Femur (tissue), 1 donor: ENCODE results near the gene ELFN1.
A peak's percentile ranks its signal among the peaks of the same experiment; 100 is the strongest.

ENCODE experiments used
- DNase-seq: peaks from one replicate; pipeline ENCODE4 v3.0.0-alpha.2; 2017

The ELFN1 gene

DNA sequence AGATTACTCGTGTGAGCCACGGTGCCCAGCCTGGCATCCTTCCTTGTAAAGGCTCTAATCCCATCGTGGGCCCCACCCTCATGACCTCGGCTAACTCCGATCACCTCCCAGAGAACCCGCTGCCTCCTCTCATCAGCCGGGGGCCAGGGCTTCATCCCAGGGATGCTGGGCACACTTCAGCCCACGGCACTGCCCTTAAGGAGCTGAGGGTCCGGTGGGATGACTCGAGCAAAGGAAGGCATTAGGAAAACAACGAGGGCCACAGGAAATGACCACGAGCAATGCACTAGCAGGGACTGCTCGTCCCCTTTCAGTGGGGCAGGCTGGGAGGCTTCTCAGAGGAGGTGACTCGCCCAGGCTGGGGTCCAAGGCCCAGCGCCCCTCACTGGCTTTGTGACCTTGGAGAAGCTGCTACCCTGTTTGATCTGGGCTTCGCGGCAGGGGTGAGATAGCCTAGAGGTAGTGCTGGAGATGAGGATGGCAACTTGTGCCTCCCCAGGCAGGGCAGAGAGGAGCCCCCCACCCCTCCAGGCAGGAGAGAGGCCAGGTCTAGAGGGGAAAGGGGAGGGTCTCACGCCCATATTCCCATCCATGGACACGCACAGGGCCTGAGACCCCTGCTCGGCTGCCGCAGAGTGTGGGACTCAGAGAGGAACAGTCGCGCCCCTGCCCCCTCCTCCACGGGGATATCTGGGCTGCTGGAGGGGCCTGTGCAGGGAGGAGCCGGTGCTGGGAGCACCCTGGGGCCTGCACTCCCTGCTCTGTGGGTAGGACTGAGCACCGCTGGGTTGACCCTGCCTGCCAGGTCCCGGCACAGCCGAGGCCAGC, 26.8 kb downstream of the ELFN1 start:
- DNase-seq = peak; percentile 13

DNA sequence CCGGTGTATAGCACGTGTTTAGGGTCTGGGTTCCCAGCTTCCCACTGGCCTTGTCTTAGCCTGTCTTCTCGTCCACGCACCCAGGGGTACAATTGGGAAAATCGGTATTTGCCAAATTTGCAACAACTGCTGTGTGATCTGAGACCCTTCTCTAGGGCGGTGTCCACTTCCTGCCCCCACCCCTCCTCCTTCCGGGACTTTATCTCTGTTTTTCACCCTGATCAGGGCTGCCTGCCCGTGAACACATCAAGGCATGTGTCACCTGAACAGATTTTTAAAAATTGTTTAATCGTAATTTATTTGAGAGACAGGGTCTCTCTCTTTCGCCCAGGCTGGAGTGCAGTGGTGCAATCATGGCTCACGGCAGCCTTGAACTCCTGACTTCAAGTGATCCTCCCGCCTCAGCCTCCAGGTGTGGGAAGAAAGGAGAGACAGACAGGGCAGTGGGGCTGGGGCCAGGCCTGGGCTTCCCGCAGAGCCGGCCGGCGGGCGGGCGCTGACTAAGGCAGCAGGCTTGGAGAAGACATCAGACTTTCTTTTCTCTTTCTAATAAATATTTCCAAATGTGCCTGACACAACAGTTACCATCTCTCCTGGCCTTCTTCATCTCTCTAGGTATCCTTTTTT, 27.5 kb downstream of the ELFN1 start:
- DNase-seq = no peak

DNA sequence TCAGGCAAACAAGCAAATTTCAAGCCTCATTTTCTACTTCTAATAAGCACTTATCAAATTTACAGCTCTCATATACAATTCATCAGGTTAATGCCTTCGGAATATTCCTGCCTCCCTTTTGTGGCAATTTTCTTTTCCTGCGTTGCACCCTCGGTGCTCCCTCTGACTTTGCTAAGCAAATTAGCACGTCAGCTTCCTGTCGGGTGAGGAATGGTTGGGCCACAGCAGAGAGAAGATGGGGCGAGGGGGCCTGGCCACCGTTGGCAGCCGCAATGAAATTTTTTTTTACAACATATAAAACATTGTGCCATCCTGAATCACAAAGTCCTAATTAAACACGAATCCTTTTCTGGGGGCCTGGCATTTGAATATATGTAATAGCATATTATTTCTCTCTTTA, 28.1 kb downstream of the ELFN1 start:
- DNase-seq = no peak

DNA sequence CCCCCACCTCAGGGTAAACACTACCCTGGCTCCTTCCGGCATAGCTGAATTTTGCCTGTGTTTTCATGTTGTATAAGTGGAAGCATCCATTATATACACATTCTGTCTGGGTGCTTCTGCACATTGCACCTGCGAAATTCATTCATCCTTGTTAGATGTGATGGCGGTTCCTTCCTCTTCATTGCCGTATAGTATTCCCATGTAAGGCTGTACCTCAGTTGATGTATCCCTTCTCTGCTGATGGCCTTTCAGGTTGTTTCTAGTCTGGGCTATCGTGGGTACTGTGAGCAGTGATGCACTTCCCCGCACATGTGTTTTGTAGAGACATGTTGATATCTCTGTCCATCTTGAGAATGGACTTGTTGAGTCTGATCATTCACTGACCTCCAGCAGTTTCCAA, 28.9 kb downstream of the ELFN1 start:
- DNase-seq = no peak

DNA sequence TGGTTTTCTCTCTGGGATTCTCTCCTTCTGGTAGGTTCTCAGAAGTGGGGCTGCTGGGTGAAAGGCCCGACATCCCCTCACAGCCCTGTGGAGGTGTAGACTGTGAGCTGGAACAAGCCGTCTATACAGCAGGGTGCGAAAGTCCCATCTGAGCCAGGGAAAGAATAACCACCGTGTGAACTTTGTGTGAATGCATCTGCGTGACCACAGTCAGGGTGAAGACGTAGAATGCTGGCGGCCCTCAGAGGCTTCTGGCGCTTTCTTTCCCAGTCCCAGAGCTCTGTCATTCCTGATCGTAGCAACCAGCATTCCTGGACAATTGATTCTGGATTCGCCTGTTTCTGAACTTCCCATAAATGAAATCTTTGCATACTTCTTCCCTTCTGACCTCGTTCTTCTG, 30.0 kb downstream of the ELFN1 start:
- DNase-seq = no peak

GRCh38 chr7:1700536-1701333, 30.7 kb downstream of the ELFN1 start:
- DNase-seq = peak; percentile 10

DNA sequence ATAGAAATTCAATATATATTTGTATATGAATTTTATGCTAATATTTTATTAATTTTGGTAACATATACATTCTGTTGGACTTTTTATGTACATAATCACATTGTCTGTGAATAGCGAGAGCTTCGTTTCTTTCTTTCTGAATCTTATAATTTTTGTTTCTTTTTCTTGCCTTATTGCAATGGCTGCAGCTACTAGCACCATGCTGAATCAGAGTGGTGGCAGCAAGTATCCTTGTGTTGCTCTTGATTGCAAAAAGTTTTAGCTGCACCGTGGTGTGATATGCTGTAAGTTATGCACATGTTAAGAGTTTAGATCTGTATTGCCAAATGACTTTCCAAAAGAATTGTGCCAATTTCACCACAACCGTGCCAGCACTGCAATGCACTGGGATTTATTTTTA, 32.6 kb downstream of the ELFN1 start:
- no peak for DNase-seq

DNA sequence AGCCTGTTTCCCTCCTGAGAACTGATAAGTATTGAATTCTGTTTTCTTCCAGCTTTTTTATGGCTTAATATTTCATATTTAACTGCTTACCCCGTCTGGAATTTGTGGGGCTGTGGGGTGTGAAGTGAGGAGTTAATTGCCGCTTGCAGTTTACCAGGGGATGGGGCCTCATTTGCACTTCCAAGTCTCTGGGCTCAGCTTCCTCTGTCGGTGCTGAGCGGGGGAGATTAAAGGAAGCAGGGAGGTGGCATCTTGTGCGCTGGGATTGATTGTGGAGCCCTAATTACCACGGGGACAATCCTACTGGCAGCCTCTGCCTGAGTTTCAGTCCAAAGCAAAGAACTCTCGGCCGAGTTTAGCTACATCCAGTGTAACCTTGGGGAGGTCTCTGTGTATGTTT, 33.4 kb downstream of the ELFN1 start:
- no peak for DNase-seq

GRCh38 chr7:1703871-1704810, 34.1 kb downstream of the ELFN1 start:
- peak; percentile 15 for DNase-seq

- DNase-seq = peak; percentile 14
These were observed 35.0 kb downstream of the ELFN1 start for GRCh38 chr7:1704811-1705738.

GRCh38 chr7:1705856-1706255, 35.8 kb downstream of the ELFN1 start:
- DNase-seq = no peak

GRCh38 chr7:1706381-1706720, 36.3 kb downstream of the ELFN1 start:
- peak; percentile 9 for DNase-seq

- DNase-seq = peak; percentile 38
These were observed 36.9 kb downstream of the ELFN1 start for GRCh38 chr7:1706721-1707613.

DNA sequence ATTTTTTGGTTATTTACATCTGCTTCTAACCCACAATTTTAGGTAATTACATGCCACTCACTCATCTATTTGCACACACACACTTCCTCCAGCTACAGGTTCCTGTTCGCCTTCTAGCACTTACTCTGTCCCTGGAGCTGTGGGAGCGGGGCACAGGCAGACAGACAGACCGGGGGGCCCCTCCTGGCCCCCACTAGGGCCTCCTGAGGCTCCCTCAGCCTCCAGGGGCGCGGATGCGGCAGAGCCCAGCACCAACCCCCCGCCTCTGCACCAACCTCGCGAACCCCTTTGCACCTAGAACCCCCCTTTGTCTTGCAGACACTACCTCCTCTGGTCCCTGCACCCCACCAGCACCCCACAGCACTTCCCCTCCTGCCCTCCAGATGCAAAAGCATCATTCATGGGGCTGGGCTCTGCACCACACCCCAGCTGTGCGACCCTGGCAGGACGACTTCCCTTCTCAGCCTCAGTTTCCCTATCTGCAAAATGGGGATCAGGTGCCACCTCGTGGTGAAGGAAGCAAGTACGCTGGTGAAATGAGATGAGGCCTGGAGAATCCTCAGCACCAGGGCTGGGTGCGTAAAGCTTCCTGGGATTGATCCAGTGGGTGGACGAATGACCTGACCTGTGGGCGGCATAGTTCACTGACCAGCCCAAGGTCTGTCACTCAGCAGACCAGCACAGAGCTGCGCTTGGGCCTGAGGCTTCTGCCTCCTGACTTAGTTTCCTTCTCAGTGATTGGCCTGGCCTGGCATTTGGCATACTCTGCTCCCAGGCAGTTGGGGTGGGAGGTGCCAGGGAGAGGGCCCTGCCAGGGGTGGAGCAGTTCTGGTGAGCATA, 37.9 kb downstream of the ELFN1 start:
- no peak for DNase-seq

DNA sequence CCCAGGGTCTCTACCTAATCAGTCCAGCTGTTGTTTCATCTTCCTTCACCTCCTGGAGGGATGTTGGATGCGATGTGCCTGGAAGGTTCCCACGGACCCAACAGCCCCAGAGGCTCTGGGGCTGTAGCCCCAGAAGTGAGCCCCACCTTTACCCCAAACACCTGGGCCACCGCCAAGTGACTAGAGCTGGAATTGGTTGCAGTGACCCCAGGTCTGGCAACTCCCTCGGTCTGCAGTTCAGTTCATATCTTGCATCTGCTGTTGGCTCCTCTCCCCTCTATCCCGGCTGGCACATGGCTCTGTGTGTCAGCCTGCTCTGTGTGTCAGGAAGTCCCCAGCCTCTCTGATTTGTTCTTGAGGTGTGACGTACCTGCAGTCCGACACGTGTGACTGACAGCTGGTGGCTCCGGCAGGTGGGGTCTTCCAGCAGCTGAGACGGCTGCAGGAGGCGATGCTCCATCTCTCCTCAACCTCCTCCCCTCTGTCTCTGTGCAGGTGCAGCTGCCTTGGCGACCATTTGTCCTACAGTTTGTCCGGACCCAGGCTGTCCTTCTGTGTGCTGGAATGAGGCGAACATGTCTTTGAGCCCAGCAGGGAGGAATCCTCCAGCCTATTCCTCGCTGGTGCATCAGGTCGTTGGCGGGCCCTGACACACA, 38.6 kb downstream of the ELFN1 start:
- DNase-seq = peak; percentile 17

- DNase-seq = no peak
These were observed 39.2 kb downstream of the ELFN1 start for GRCh38 chr7:1709281-1709680.

- DNase-seq = no peak
These were observed 39.8 kb downstream of the ELFN1 start for GRCh38 chr7:1709900-1710299.

DNA sequence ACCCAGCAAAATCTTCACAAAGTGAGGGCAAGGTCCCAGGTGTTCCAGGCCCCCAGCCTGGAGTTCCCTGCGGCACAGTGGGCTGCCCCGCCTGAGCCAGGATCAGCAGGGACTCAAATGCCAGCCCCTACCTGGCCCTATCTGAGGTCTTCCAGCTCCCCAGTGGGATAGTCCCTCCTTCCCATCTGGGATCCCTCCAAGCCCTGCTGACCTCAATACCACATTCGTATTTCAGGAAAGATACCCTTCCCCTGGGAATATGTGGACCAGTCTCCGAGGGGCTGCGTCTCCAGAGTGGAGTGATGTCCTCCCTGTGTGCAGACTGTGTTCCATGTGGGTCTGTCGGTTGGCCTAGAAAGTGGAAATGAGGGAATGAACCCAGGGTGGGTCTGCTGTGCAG, 40.9 kb downstream of the ELFN1 start:
- no peak for DNase-seq
